Measurements from ENCODE around the gene WDR64. TPM values are rescaled to one million over a fixed set of nuclear protein-coding genes. Genes with fewer than 3 reads are reported as not detected.

Gene WDR64
- total and polyA plus RNA-seq, 2 of the 13 experiments (the other 11 are each of a cell fraction or from before 2014, with no cell fraction given), result not detected

- H3K27me3 ChIP-seq (ENCODE audit: control insufficient read depth in 1 of 2, insufficient read depth in 2 of 2, low read length in 2 of 2), result no peaks in the 10 kb centered on the region; a peak in 1 of 5 replicates
- no peak overlapping the region for H3K4me3 ChIP-seq (replicated peaks in 1 of 3; ENCODE audit: insufficient read depth in 1 of 3, low read depth in 2 of 3, low read length in 3 of 3)
- H3K4me1 ChIP-seq (ENCODE audit: insufficient read depth, low read length), result peaks cover 26% of the 10 kb centered on the region
- POLR2A ChIA-PET, result no interaction called here
- H3K27ac ChIP-seq (ENCODE audit: extremely low read length, insufficient read depth, low read length), result no peak overlapping the region
- no peak overlapping the region for H3K4me2 ChIP-seq (ENCODE audit: low read depth, low read length)
- in situ Hi-C loops (cut with HindIII; ENCODE audit: extremely low pct_ligation_motif_present, low pct_unique_long_range_greater_than_20kb), result no loop called here
- H3K79me2 ChIP-seq (ENCODE audit: insufficient read depth, low read length), result peaks cover 2% of the 10 kb centered on the region
- TF ChIP-seq MIXL1 (CRISPR knock-in tag; IDR thresholded peaks at IDR 0.05), result no peak
- TF ChIP-seq ZNF124 (CRISPR knock-in tag; IDR thresholded peaks at IDR 0.05), result no peak
- no peak for TF ChIP-seq BCL3 (CRISPR knock-in tag; IDR thresholded peaks at IDR 0.05)
- TF ChIP-seq REPIN1 (CRISPR knock-in tag; IDR thresholded peaks at IDR 0.05; ENCODE audit: borderline replicate concordance, low read depth), result no peak
- TF ChIP-seq ZNF543 (CRISPR knock-in tag; IDR thresholded peaks at IDR 0.05), result no peak
- ATAC-seq (no peak), FAIRE-seq (no peak), DNase-seq (ENCODE audit: low spot score) (no peak)
- no peaks in the 10 kb centered on the region for H4K20me1 ChIP-seq (ENCODE audit: insufficient read depth, low read length)
- CTCF ChIA-PET (ENCODE audit: low intra/inter-chr PET ratio, low total read pairs), result no interaction called here
- 96% methylated on average over 2 of the region's 2 CpGs for WGBS (ENCODE audit: low lambda C conversion rate)
- H3K36me3 ChIP-seq (replicated peaks in 1 of 2; ENCODE audit: control insufficient read depth in 1 of 2, insufficient read depth in 2 of 2, low read length in 2 of 2), result no peaks in the 10 kb centered on the region
- intact Hi-C loops (cut with micrococcal nuclease; ENCODE audit: unreplicated experiment), result no loop called here
- no peaks in the 10 kb centered on the region for H3K9me3 ChIP-seq (ENCODE audit: low read length)
- H3K9ac ChIP-seq (ENCODE audit: insufficient read depth, low read depth, low read length), result no peak overlapping the region
- no TSS peak for BruUV-seq (replicated peaks)
- H2AFZ ChIP-seq (ENCODE audit: low read length), result no peak overlapping the region
Measured at GRCh38 chr1:241644259-241644658, 7.8 kb upstream of the WDR64 start.

- Histone ChIP-seq H3K4me3 (replicated peaks in 1 of 3; ENCODE audit: insufficient read depth in 1 of 3, low read depth in 2 of 3, low read length in 3 of 3) (no peak overlapping the region), H3K79me2 (ENCODE audit: insufficient read depth, low read length) (no peaks in the 10 kb centered on the region), H3K9ac (ENCODE audit: insufficient read depth, low read depth, low read length) (no peak overlapping the region), H3K4me1 (ENCODE audit: insufficient read depth, low read length) (peaks cover 26% of the 10 kb centered on the region), H3K27ac (ENCODE audit: extremely low read length, insufficient read depth, low read length) (no peak overlapping the region), H3K4me2 (ENCODE audit: low read depth, low read length) (no peak overlapping the region), H3K27me3 (ENCODE audit: control insufficient read depth in 1 of 2, insufficient read depth in 2 of 2, low read length in 2 of 2) (no peaks in the 10 kb centered on the region), H3K9me3 (ENCODE audit: low read length) (no peaks in the 10 kb centered on the region), H4K20me1 (ENCODE audit: insufficient read depth, low read length) (no peaks in the 10 kb centered on the region), H3K36me3 (replicated peaks in 1 of 2; ENCODE audit: control insufficient read depth in 1 of 2, insufficient read depth in 2 of 2, low read length in 2 of 2) (no peaks in the 10 kb centered on the region), H2AFZ (ENCODE audit: low read length) (no peak overlapping the region)
- WGBS (ENCODE audit: low lambda C conversion rate), result 91% methylated on average over 4 of the region's 4 CpGs
- DNase-seq (ENCODE audit: low spot score) (no peak), ATAC-seq (no peak), FAIRE-seq (no peak)
- intact Hi-C loops (cut with micrococcal nuclease; ENCODE audit: unreplicated experiment), result no loop called here
- in situ Hi-C loops (cut with HindIII; ENCODE audit: extremely low pct_ligation_motif_present, low pct_unique_long_range_greater_than_20kb), result no loop called here
- no TSS peak for BruUV-seq (replicated peaks)
- ChIA-PET CTCF (ENCODE audit: low intra/inter-chr PET ratio, low total read pairs) (no interaction called here), POLR2A (no interaction called here)
- no peak for TF ChIP-seq ZNF337 (CRISPR knock-in tag; IDR thresholded peaks at IDR 0.05; ENCODE audit: borderline replicate concordance, low read depth)
- no peak for TF ChIP-seq HNF4G (IDR thresholded peaks at IDR 0.05; ENCODE audit: borderline replicate concordance, low read depth, low read length)
- TF ChIP-seq HNF4G (CRISPR knock-in tag; IDR thresholded peaks at IDR 0.05; ENCODE audit: borderline replicate concordance, low read depth), result no peak
- TF ChIP-seq USF2 (IDR thresholded peaks at IDR 0.05; ENCODE audit: low read depth, low read length), result no peak
- no peak for TF ChIP-seq USF2 (CRISPR knock-in tag; IDR thresholded peaks at IDR 0.05; ENCODE audit: borderline replicate concordance)
- TF ChIP-seq ZNF777 (CRISPR knock-in tag; IDR thresholded peaks at IDR 0.05), result no peak
- no peak for TF ChIP-seq HIVEP1 (CRISPR knock-in tag; IDR thresholded peaks at IDR 0.05)
- no peak for TF ChIP-seq MED1 (CRISPR knock-in tag; IDR thresholded peaks at IDR 0.05)
- no peak for TF ChIP-seq ZSCAN22 (CRISPR knock-in tag; IDR thresholded peaks at IDR 0.05)
- TF ChIP-seq HOXA5 (CRISPR knock-in tag; IDR thresholded peaks at IDR 0.05), result no peak
Measured at GRCh38 chr1:241645199-241645598, 6.9 kb upstream of the WDR64 start.
